Islet precursor cell (in vitro differentiated cells): ENCODE data around the gene NID2.
A peak's percentile ranks its signal among the peaks of the same experiment; 100 is the strongest.

Experiments used
- DNase-seq: peaks from one replicate; pipeline ENCODE4 v3.0.0-alpha.2; 2018

Gene NID2

GRCh38 chr14:51998348-51998747, 70.5 kb downstream of the NID2 start:
- DNase-seq, result no peak

GRCh38 chr14:51996148-51996746, 72.6 kb downstream of the NID2 start:
- no peak for DNase-seq

GRCh38 chr14:51993285-51993920, 75.5 kb downstream of the NID2 start:
- DNase-seq, result no peak

- no peak for DNase-seq
Measured at GRCh38 chr14:51990488-51990887, 78.4 kb downstream of the NID2 start.

- DNase-seq, result peak; percentile 94
Measured at GRCh38 chr14:51989293-51990234, 79.3 kb downstream of the NID2 start, which contains the start of gene RTRAF. RTRAF (plus strand) TSS chr14:51989546; CDS start chr14:51989640, 94 bp downstream.

GRCh38 chr14:51988221-51988620, 80.6 kb downstream of the NID2 start:
- no peak for DNase-seq

GRCh38 chr14:51981218-51981854, 87.5 kb downstream of the NID2 start:
- DNase-seq, result no peak

GRCh38 chr14:51979088-51979709, 89.7 kb downstream of the NID2 start:
- DNase-seq, result peak; percentile 91

GRCh38 chr14:51978681-51979085, 90.2 kb downstream of the NID2 start:
- DNase-seq, result no peak

- DNase-seq, result no peak
Measured at GRCh38 chr14:51977075-51977474, 91.8 kb downstream of the NID2 start.

GRCh38 chr14:51972566-51972965, 96.3 kb downstream of the NID2 start:
- no peak for DNase-seq

GRCh38 chr14:51969852-51970540, 98.9 kb downstream of the NID2 start:
- no peak for DNase-seq

- DNase-seq, result no peak
Measured at GRCh38 chr14:51967521-51967920, 101.3 kb downstream of the NID2 start.

- DNase-seq, result no peak
Measured at GRCh38 chr14:51963286-51963685, 105.6 kb downstream of the NID2 start.

GRCh38 chr14:51962711-51963110, 106.1 kb downstream of the NID2 start:
- no peak for DNase-seq

GRCh38 chr14:51960866-51961265, 108.0 kb downstream of the NID2 start:
- no peak for DNase-seq

- DNase-seq, result no peak
Measured at GRCh38 chr14:51959928-51960327, 108.9 kb downstream of the NID2 start.

- DNase-seq, result no peak
Measured at GRCh38 chr14:51957950-51958349, 110.9 kb downstream of the NID2 start.
